Liver (tissue), 9 donors: Measurements from ENCODE around the gene BTBD9. TPM values are rescaled to one million over a fixed set of nuclear protein-coding genes. Genes with fewer than 3 reads are reported as not detected.

Source experiments
- DNase-seq: peaks from one replicate; pipeline ENCODE4 v3.0.0-alpha.2; 2017; ENCODE audit warnings: low spot score
- H3K27ac ChIP-seq, 2 donors: one replicate each; pipeline ENCODE4 v1.7.0; 2013; ENCODE audit warnings: inconsistent platforms in 2 of 2, low read length in 2 of 2, control low read depth in 1 of 2, low read depth in 1 of 2, mild to moderate bottlenecking in 1 of 2
- H3K27me3 ChIP-seq, 4 donors: one replicate each; pipeline versions ENCODE4 v1.6.1 to v1.7.0; 2013; ENCODE audit warnings: low read length in 3 of 4, inconsistent platforms in 1 of 4, mild to moderate bottlenecking in 1 of 4, moderate library complexity in 1 of 4; ENCODE audit not compliant: control insufficient read depth in 4 of 4, insufficient read depth in 4 of 4
- H3K36me3 ChIP-seq, 4 donors: one replicate each; pipeline versions ENCODE4 v1.6.1 to v1.7.0; 2013; ENCODE audit warnings: low read length in 3 of 4, mild to moderate bottlenecking in 3 of 4, low read depth in 1 of 4, moderate library complexity in 1 of 4; ENCODE audit not compliant: control insufficient read depth in 4 of 4, insufficient read depth in 3 of 4
- H3K4me1 ChIP-seq, 4 donors: one replicate each; pipeline versions ENCODE4 v1.6.1 to v1.7.0; 2013; ENCODE audit warnings: low read length in 3 of 4, mild to moderate bottlenecking in 3 of 4, moderate library complexity in 1 of 4; ENCODE audit not compliant: control insufficient read depth in 4 of 4, insufficient read depth in 4 of 4
- H3K4me3 ChIP-seq, 3 donors: one replicate each; pipeline versions ENCODE4 v1.6.1 to v1.7.0; 2013; ENCODE audit warnings: low read length in 3 of 3, control low read depth in 1 of 3, low read depth in 1 of 3, mild to moderate bottlenecking in 1 of 3
- H3K9ac ChIP-seq, 2 donors: one replicate each; pipeline ENCODE4 v1.7.0; 2013; ENCODE audit warnings: low read length in 2 of 2, mild to moderate bottlenecking in 2 of 2, moderate library complexity in 2 of 2, control low read depth in 1 of 2, low read depth in 1 of 2
- H3K9me3 ChIP-seq, 4 donors: one replicate each; pipeline versions ENCODE4 v1.6.1 to v1.7.0; 2013; ENCODE audit warnings: low read length in 3 of 4; ENCODE audit not compliant: control insufficient read depth in 4 of 4
- CTCF ChIP-seq: fragments of 150-350 bp; IDR thresholded peaks from 2 replicates; pipeline ENCODE4 v1.5.1; 2017; ENCODE audit warnings: improper control_type of control experiment, low read depth, low read length; ENCODE audit not compliant: missing input control
- EGR1 ChIP-seq, 2 donors: IDR thresholded peaks; 2 replicates each; pipeline ENCODE4 v1.6.1; 2016 to 2018; ENCODE audit warnings: antibody characterized with exemption in 2 of 2, low read depth in 2 of 2
- FOXA1 ChIP-seq: IDR thresholded peaks from 2 replicates; pipeline ENCODE4 v1.6.1; 2016; ENCODE audit warnings: antibody characterized with exemption
- FOXA2 ChIP-seq: IDR thresholded peaks from 2 replicates; pipeline ENCODE4 v1.6.1; 2016; ENCODE audit warnings: antibody characterized with exemption
- GABPA ChIP-seq, 2 donors: IDR thresholded peaks in 1 of 2; conservative IDR thresholded peaks in 1 of 2; 2 replicates each; pipeline ENCODE4 v1.6.1; 2016; ENCODE audit warnings: antibody characterized with exemption in 2 of 2, mild to moderate bottlenecking in 1 of 2, moderate library complexity in 1 of 2
- HNF4A ChIP-seq, 2 donors: conservative IDR thresholded peaks; 2 replicates each; pipeline ENCODE4 v1.6.1; 2016; ENCODE audit warnings: antibody characterized with exemption in 2 of 2, mild to moderate bottlenecking in 2 of 2
- HNF4G ChIP-seq: IDR thresholded peaks from 2 replicates; pipeline ENCODE4 v1.6.1; 2016; ENCODE audit warnings: antibody characterized with exemption
- JUND ChIP-seq, 2 donors: IDR thresholded peaks; 2 replicates each; pipeline ENCODE4 v1.6.1; 2016; ENCODE audit warnings: antibody characterized with exemption in 2 of 2
- NR2F2 ChIP-seq: IDR thresholded peaks from 2 replicates; pipeline ENCODE4 v1.6.1; 2016; ENCODE audit warnings: antibody characterized with exemption
- RAD21 ChIP-seq, 2 donors: IDR thresholded peaks; 2 replicates each; pipeline ENCODE4 v1.6.1; 2016; ENCODE audit warnings: antibody characterized with exemption in 2 of 2, mild to moderate bottlenecking in 2 of 2
- REST ChIP-seq: IDR thresholded peaks from 2 replicates; pipeline ENCODE4 v1.6.1; 2016; ENCODE audit warnings: antibody characterized with exemption, mild to moderate bottlenecking
- RXRA ChIP-seq, 2 donors: IDR thresholded peaks; 2 replicates each; pipeline ENCODE4 v1.6.1; 2017 to 2018; ENCODE audit warnings: antibody characterized with exemption in 2 of 2, mild to moderate bottlenecking in 1 of 2
- SP1 ChIP-seq: IDR thresholded peaks from 2 replicates; pipeline ENCODE4 v1.6.1; 2018; ENCODE audit warnings: antibody characterized with exemption, mild to moderate bottlenecking
- TAF1 ChIP-seq: conservative IDR thresholded peaks from 2 replicates; pipeline ENCODE4 v1.6.1; 2016; ENCODE audit warnings: antibody characterized with exemption, mild to moderate bottlenecking
- YY1 ChIP-seq: IDR thresholded peaks from 2 replicates; pipeline ENCODE4 v1.6.1; 2016; ENCODE audit warnings: antibody characterized with exemption, mild to moderate bottlenecking
- ZBTB33 ChIP-seq: IDR thresholded peaks from 2 replicates; pipeline ENCODE4 v1.6.1; 2016; ENCODE audit warnings: antibody characterized with exemption
- WGBS: extraction: QIAGEN DNeasy Blood & Tissue Kit; methylation state at CpG from one replicate; pipeline ENCODE4 v1.1.7; 2013; 5-methylcytosine and 5-hydroxymethylcytosine counted together
- polyA plus RNA-seq, 2 donors: library from polyadenylated mRNA; stranded (reverse) in 1 of 2; unstranded in 1 of 2; fragments of 200-250 nt in 1 of 2; fragments of >200 nt in 1 of 2; fragmentation: Nextera tagmentation in 1 of 2; extraction: Ambion mirVana in 1 of 2; gene quantifications; one replicate each; pipeline versions ENCODE4 v1.2.1 to v1.2.3, GENCODE V29; 2013 to 2015
- total RNA-seq, 2 donors: library from RNA; depleted of rRNA; stranded (reverse); fragments of >200 nt; gene quantifications; one replicate each; pipeline ENCODE4 v1.2.3, GENCODE V29; 2014
- TF ChIP-seq, protein P1 (sequence below): IDR thresholded peaks from 2 replicates; pipeline ENCODE4 v1.6.1; 2016; ENCODE audit warnings: antibody characterized with exemption
- TF ChIP-seq, protein P2 (sequence below): IDR thresholded peaks from 2 replicates; pipeline ENCODE4 v1.6.1; 2016; ENCODE audit warnings: antibody characterized with exemption
- donor health status: healthy.
- donor health status: healthy.
- donor health status: healthy.
- donor health status: healthy.
- donor health status: healthy.

BTBD9 gene
- total and polyA plus RNA-seq, 4 donors: 2.0 to 12.4 (median 5.7) TPM

DNA sequence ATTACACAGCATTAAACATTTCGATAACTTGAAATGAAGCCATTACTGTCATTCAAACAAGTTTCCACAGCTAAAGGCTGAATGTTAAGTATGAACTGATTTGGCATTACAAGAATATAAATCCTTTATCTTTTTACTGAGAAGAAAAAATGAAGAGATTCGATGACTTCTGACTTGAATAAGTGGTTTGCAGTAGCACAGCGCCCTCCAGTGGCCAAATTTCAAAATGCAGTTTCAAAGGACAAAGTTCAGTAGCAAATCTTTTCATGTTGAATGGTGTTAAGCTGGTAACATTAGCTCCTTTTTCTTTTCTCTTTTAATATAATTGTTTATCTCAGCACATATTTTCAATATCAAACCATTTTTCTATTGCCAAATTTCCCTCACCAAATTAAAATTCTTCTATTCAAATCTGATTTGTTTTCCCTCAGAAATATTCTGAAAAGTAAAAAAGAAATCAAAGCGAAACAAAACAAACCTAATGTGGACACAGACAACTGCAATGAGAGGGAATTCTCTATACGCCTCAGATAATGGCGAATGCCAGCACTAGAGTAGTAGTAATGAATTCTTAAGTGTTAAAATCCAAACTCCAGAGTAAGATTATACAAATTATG lies 145.7 kb downstream of the BTBD9 start:
- Histone ChIP-seq H3K9me3 (no peaks in the 10 kb centered on the region), H3K4me1 (no peaks in the 10 kb centered on the region), H3K36me3 (no peaks in the 10 kb centered on the region), H3K27me3 (no peaks in the 10 kb centered on the region), H3K9ac (peak overlapping the region; percentile 32 to 48), H3K4me3 (no peak overlapping the region), H3K27ac (peak overlapping the region in 1 of 2 donors; percentile 45)
- TF ChIP-seq ZBTB33: no peak
- TF ChIP-seq, protein P1, sequence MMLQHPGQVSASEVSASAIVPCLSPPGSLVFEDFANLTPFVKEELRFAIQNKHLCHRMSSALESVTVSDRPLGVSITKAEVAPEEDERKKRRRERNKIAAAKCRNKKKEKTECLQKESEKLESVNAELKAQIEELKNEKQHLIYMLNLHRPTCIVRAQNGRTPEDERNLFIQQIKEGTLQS: no peak
- TF ChIP-seq CTCF: peak; percentile 94
- no peak for TF ChIP-seq FOXA2
- TF ChIP-seq GABPA (IDR thresholded peaks at IDR 0.05 in 1 of 2, conservative IDR thresholded peaks at IDR 0.05 in 1 of 2): no peak
- TF ChIP-seq TAF1: no peak
- peak; percentile 33 for TF ChIP-seq YY1
- TF ChIP-seq HNF4A (conservative IDR thresholded peaks at IDR 0.05): peak; percentile 81 to 82
- no peak for TF ChIP-seq FOXA1
- no peak for TF ChIP-seq REST
- TF ChIP-seq JUND (IDR thresholded peaks at IDR 0.05): no peak
- no peak for TF ChIP-seq NR2F2
- no peak for TF ChIP-seq SP1
- peak in 1 of 2 donors; percentile 11 for TF ChIP-seq RXRA (IDR thresholded peaks at IDR 0.05)
- TF ChIP-seq, protein P2, sequence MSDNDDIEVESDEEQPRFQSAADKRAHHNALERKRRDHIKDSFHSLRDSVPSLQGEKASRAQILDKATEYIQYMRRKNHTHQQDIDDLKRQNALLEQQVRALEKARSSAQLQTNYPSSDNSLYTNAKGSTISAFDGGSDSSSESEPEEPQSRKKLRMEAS: no peak
- TF ChIP-seq HNF4G: no peak
- TF ChIP-seq RAD21 (IDR thresholded peaks at IDR 0.05): peak; percentile 97 to 99
- TF ChIP-seq EGR1 (IDR thresholded peaks at IDR 0.05; ENCODE audit: low read depth in 2 of 2): no peak
- 23% methylated on average over 6 of the region's 6 CpGs for WGBS
- DNase-seq: peak; percentile 84
